HCT116 (cell line): ENCODE data around the gene EDN2. TPM values are rescaled to one million over a fixed set of nuclear protein-coding genes. Genes with fewer than 3 reads are reported as not detected.

ENCODE experiments used
- ATAC-seq: fragments of 200-7000 bp; cut with Tn5 transposase; 2 replicates; pipeline ENCODE4 v1.9.1; 2020; ENCODE audit warnings: mild to moderate bottlenecking, moderate library complexity
- BruUV-seq: library from RNA; stranded (reverse); fragments of 400-500 nt; replicated peaks from 2 replicates; lab custom pipeline; 2021; lab: Mats Ljungman, UMichigan
- CTCF ChIA-PET: fragments of 300-600 bp; sonication (Branson Sonifier 250); formaldehyde crosslinking; loops from one replicate; lab custom pipeline; 2021; ENCODE audit warnings: antibody characterized with exemption; lab: Charles Lee
- POLR2A ChIA-PET: fragments of 300-600, 350-600 bp; sonication (Branson Sonifier 250); formaldehyde crosslinking; loops from one replicate; lab custom pipeline; 2021; ENCODE audit warnings: antibody characterized with exemption; lab: Charles Lee
- RAD21 ChIA-PET, 2 experiments: fragments of 300-600 bp; sonication (Branson Sonifier 250); formaldehyde crosslinking; loops; one replicate each; lab custom pipeline; 2023; ENCODE audit warnings: low total read pairs in 2 of 2; ENCODE audit not compliant: uncharacterized antibody in 2 of 2, unreplicated experiment in 2 of 2, low non-redundant PET in 1 of 2; lab: Charles Lee
- DNase-seq: peaks from one replicate; pipeline ENCODE4 v3.0.0-alpha.2; 2010; ENCODE audit warnings: low read depth, low spot score
- H2AFZ ChIP-seq: fragments of 200-600 bp; shearing (Covaris generic), sonication (generic); 2 replicates; pipeline ENCODE4 v1.6.1; 2017; ENCODE audit warnings: low read depth, mixed run types, mixed read lengths, antibody characterized with exemption, low read length; ENCODE audit not compliant: poor library complexity, severe bottlenecking
- H3K27ac ChIP-seq: 2 replicates; pipeline ENCODE4 v1.5.1; 2012; ENCODE audit warnings: low read depth, low read length
- H3K27me3 ChIP-seq: fragments of 200-600 bp; sonication (generic); 2 replicates; pipeline ENCODE4 v1.6.1; 2016; ENCODE audit warnings: mixed run types, low read length, mixed read lengths; ENCODE audit not compliant: insufficient read depth
- H3K36me3 ChIP-seq, 2 experiments: fragments of 200-500 bp in 1 of 2; fragments of 200-600 bp in 1 of 2; sonication (Bioruptor generic) in 1 of 2; sonication (generic) in 1 of 2; 2 replicates each; pipeline versions ENCODE4 v1.5.1 to v1.6.1; 2014 to 2016; ENCODE audit warnings: low read length in 2 of 2, inconsistent platforms in 1 of 2, mixed read lengths in 1 of 2, mixed run types in 1 of 2; ENCODE audit not compliant: insufficient read depth in 2 of 2, control insufficient read depth in 1 of 2
- H3K4me1 ChIP-seq, 2 experiments: fragments of 200-600 bp in 1 of 2; sonication (generic) in 1 of 2; 2 replicates each; pipeline versions ENCODE4 v1.5.1 to v1.6.1; 2012 to 2017; ENCODE audit warnings: low read length in 2 of 2, inconsistent platforms in 1 of 2, mild to moderate bottlenecking in 1 of 2, mixed read lengths in 1 of 2, mixed run types in 1 of 2, moderate library complexity in 1 of 2; ENCODE audit not compliant: insufficient read depth in 2 of 2, control insufficient read depth in 1 of 2
- H3K4me2 ChIP-seq: fragments of 200-600 bp; sonication (generic); 2 replicates; pipeline ENCODE4 v1.6.1; 2017; ENCODE audit warnings: mixed run types, low read length, mixed read lengths
- H3K4me3 ChIP-seq, 2 experiments: fragments of 200-600 bp in 1 of 2; sonication (generic) in 1 of 2; replicated peaks in 1 of 2; 2 replicates each; pipeline ENCODE4 v1.5.1; 2011 to 2016; ENCODE audit warnings: low read length in 2 of 2, control low read depth in 1 of 2, low read depth in 1 of 2, mild to moderate bottlenecking in 1 of 2, mixed read lengths in 1 of 2, mixed run types in 1 of 2
- H3K79me2 ChIP-seq: fragments of 200-600 bp; sonication (generic); 2 replicates; pipeline ENCODE4 v1.6.1; 2017; ENCODE audit warnings: mild to moderate bottlenecking, mixed run types, low read length, moderate library complexity, mixed read lengths; ENCODE audit not compliant: insufficient read depth
- H3K9ac ChIP-seq: fragments of 200-600 bp; sonication (generic); 2 replicates; pipeline ENCODE4 v1.6.1; 2016; ENCODE audit warnings: low read length, mixed read lengths
- H3K9me2 ChIP-seq: fragments of 200-600 bp; sonication (generic), shearing (Covaris generic); 2 replicates; pipeline ENCODE4 v1.6.1; 2017; ENCODE audit warnings: mixed run types, mild to moderate bottlenecking, moderate library complexity; ENCODE audit not compliant: insufficient read depth
- H3K9me3 ChIP-seq, 2 experiments: fragments of 200-500 bp in 1 of 2; fragments of 200-600 bp in 1 of 2; sonication (Bioruptor generic) in 1 of 2; sonication (generic) in 1 of 2; 2 replicates each; pipeline ENCODE4 v1.6.1; 2014 to 2017; ENCODE audit warnings: low read length in 2 of 2, mixed read lengths in 2 of 2, inconsistent platforms in 1 of 2, low read depth in 1 of 2, mild to moderate bottlenecking in 1 of 2, mixed run types in 1 of 2, moderate library complexity in 1 of 2; ENCODE audit not compliant: control insufficient read depth in 1 of 2, insufficient read depth in 1 of 2
- H4K20me1 ChIP-seq: fragments of 200-600 bp; sonication (generic), shearing (Covaris generic); 2 replicates; pipeline ENCODE4 v1.6.1; 2017; ENCODE audit warnings: mixed run types, mild to moderate bottlenecking, moderate library complexity; ENCODE audit not compliant: insufficient read depth
- CBX3 ChIP-seq: IDR thresholded peaks from 2 replicates; pipeline ENCODE4 v1.6.1; 2012; ENCODE audit warnings: low read depth
- CTCF ChIP-seq, 3 experiments: fragments of 200-600 bp in 1 of 3; sonication (generic) in 1 of 3; IDR thresholded peaks in 2 of 3; conservative IDR thresholded peaks in 1 of 3; 2 replicates each; pipeline ENCODE4 v1.5.1; 2012 to 2017; ENCODE audit warnings: low read depth in 2 of 3, low read length in 2 of 3, antibody characterized with exemption in 1 of 3, borderline replicate concordance in 1 of 3, control low read depth in 1 of 3, mild to moderate bottlenecking in 1 of 3, mixed read lengths in 1 of 3, mixed run types in 1 of 3, moderate library complexity in 1 of 3; ENCODE audit not compliant: insufficient read depth in 1 of 3
- JUND ChIP-seq: IDR thresholded peaks from 2 replicates; pipeline ENCODE4 v1.6.1; 2012
- MAX ChIP-seq: IDR thresholded peaks from 2 replicates; pipeline ENCODE4 v1.6.1; 2012
- POLR2A ChIP-seq: IDR thresholded peaks from 2 replicates; pipeline ENCODE4 v1.7.0; 2011; ENCODE audit warnings: borderline replicate concordance; ENCODE audit not compliant: insufficient read depth, insufficient read length; ENCODE audit errors: extremely low read depth
- POLR2AphosphoS5 ChIP-seq: IDR thresholded peaks from 2 replicates; pipeline ENCODE4 v1.6.1; 2011; ENCODE audit warnings: mild to moderate bottlenecking, low read depth, low read length, moderate library complexity
- SRF ChIP-seq: IDR thresholded peaks from 2 replicates; pipeline ENCODE4 v1.6.1; 2012; ENCODE audit warnings: low read depth
- TCF7L2 ChIP-seq: IDR thresholded peaks from 2 replicates; pipeline ENCODE4 v1.7.0; 2011; ENCODE audit warnings: borderline replicate concordance, inconsistent platforms; ENCODE audit not compliant: insufficient read depth, insufficient read length; ENCODE audit errors: extremely low read depth
- YY1 ChIP-seq: IDR thresholded peaks from 2 replicates; pipeline ENCODE4 v1.6.1; 2011; ENCODE audit warnings: low read length, low read depth, moderate library complexity, mild to moderate bottlenecking; ENCODE audit not compliant: insufficient replicate concordance; ENCODE audit errors: extremely low read depth
- intact Hi-C: fragments of 100-400 bp; cut with micrococcal nuclease; formaldehyde crosslinking; loops from 2 replicates; pipeline ENCODE4 v1.10.0; 2022
- total RNA-seq: library from RNA; stranded (reverse); gene quantifications from one replicate; pipeline ENCODE4 v1.2.1, GENCODE V29; 2021; ENCODE audit not compliant: unreplicated experiment
- TF ChIP-seq, protein P1 (sequence below): IDR thresholded peaks from 2 replicates; pipeline ENCODE4 v1.6.1; 2011; ENCODE audit warnings: mild to moderate bottlenecking, low read length, moderate library complexity; ENCODE audit not compliant: insufficient replicate concordance; ENCODE audit errors: extremely low read depth

The EDN2 gene
- total RNA-seq, 1 experiment from 2014 or later, result not detected

DNA sequence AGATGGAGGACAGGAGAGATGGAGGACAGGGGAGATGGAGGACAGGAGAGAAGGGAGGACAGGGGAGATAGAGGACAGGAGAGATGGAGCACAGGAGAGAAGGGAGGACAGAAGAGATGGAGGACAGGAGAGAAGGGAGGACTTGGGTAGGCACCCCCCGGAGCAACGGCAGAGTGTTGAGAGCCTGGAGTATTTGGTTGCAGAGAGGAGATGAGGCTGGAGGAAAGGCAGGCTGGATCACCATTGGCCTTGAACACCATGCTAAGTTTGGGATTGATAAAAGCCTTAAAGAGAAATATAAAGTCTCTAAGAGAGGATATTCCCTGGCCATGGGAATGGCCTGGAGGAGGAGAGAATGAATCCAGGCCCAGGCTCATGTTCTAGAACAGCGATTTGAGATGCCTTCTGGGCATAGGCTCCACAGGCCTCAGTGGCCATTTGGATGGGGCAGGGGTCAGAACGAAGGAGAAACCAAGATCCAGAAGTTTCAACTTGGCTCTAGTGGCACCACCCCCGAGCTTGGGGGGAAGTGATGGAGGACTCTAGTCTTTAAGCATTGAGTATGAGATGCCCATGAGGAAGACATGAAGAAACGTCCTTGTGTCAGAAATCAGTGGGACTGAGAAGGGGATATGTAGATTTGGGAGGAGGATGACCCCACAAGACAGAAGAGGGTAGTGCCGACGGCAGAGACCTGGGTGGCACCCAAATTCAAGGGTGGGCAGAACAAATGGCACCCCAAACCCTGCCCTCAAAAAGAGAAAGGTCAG lies 47.9 kb upstream of the EDN2 start:
- ChIA-PET POLR2A (no interaction called here), RAD21 (no interaction called here)
- H2AFZ ChIP-seq, result no peak overlapping the region
- H3K79me2 ChIP-seq, result no peaks in the 10 kb centered on the region
- no TSS peak for BruUV-seq
- H3K27me3 ChIP-seq, result no peaks in the 10 kb centered on the region
- no peak for ATAC-seq
- no peaks in the 10 kb centered on the region for H4K20me1 ChIP-seq
- no peak overlapping the region for H3K4me2 ChIP-seq
- no peaks in the 10 kb centered on the region for H3K9me2 ChIP-seq
- H3K27ac ChIP-seq, result no peak overlapping the region
- no peak overlapping the region for H3K4me3 ChIP-seq
- H3K36me3 ChIP-seq, result no peaks in the 10 kb centered on the region
- no peak for TF ChIP-seq POLR2AphosphoS5
- no peak for TF ChIP-seq POLR2A
- TF ChIP-seq, all 23 proteins: peak for 0
- intact Hi-C loops, result no loop called here
- Histone ChIP-seq H3K9ac (no peak overlapping the region), H3K9me3 (no peaks in the 10 kb centered on the region), H3K4me1 (no peaks in the 10 kb centered on the region)
- no peak for DNase-seq
- CTCF ChIA-PET, result no interaction called here

GRCh38 chr1:41530411-41530810 lies 45.9 kb upstream of the EDN2 start:
- Histone ChIP-seq H3K27me3 (no peaks in the 10 kb centered on the region), H3K27ac (no peak overlapping the region), H3K4me3 (no peak overlapping the region), H3K9me2 (no peaks in the 10 kb centered on the region), H3K36me3 (no peaks in the 10 kb centered on the region), H3K9me3 (no peaks in the 10 kb centered on the region), H3K4me2 (no peak overlapping the region), H4K20me1 (no peaks in the 10 kb centered on the region), H3K4me1 (no peaks in the 10 kb centered on the region), H2AFZ (no peak overlapping the region), H3K9ac (no peak overlapping the region), H3K79me2 (no peaks in the 10 kb centered on the region)
- intact Hi-C loops, result no loop called here
- ATAC-seq, result no peak
- ChIA-PET CTCF (no interaction called here), POLR2A (no interaction called here), RAD21 (no interaction called here)
- BruUV-seq, result no TSS peak
- TF ChIP-seq, protein P1, sequence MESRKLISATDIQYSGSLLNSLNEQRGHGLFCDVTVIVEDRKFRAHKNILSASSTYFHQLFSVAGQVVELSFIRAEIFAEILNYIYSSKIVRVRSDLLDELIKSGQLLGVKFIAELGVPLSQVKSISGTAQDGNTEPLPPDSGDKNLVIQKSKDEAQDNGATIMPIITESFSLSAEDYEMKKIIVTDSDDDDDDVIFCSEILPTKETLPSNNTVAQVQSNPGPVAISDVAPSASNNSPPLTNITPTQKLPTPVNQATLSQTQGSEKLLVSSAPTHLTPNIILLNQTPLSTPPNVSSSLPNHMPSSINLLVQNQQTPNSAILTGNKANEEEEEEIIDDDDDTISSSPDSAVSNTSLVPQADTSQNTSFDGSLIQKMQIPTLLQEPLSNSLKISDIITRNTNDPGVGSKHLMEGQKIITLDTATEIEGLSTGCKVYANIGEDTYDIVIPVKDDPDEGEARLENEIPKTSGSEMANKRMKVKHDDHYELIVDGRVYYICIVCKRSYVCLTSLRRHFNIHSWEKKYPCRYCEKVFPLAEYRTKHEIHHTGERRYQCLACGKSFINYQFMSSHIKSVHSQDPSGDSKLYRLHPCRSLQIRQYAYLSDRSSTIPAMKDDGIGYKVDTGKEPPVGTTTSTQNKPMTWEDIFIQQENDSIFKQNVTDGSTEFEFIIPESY, result no peak
- no peak for TF ChIP-seq CBX3
- no peak for TF ChIP-seq YY1
- no peak for TF ChIP-seq TCF7L2
- TF ChIP-seq JUND, result no peak
- no peak for TF ChIP-seq SRF
- TF ChIP-seq MAX, result no peak
- TF ChIP-seq CTCF (IDR thresholded peaks at IDR 0.05 in 2 of 3, conservative IDR thresholded peaks at IDR 0.05 in 1 of 3; ENCODE audit: borderline replicate concordance in 1 of 3, insufficient read depth in 1 of 3, low read depth in 2 of 3, low read length in 2 of 3), result no peak
- DNase-seq, result no peak
